IMR-90 (cell line): ENCODE data around the gene ROS1. TPM values are rescaled to one million over a fixed set of nuclear protein-coding genes. Genes with fewer than 3 reads are reported as not detected.

Source experiments
- ATAC-seq: fragments of 200-7000 bp; cut with Tn5 transposase; 2 replicates; pipeline ENCODE4 v1.9.1; 2020; ENCODE audit warnings: low read depth, mild to moderate bottlenecking, moderate library complexity
- BruUV-seq: library from RNA; stranded (reverse); fragments of 400-500 nt; replicated peaks from 2 replicates; lab custom pipeline; 2021; lab: Mats Ljungman, UMichigan
- CTCF ChIA-PET: fragments of 300-600 bp; formaldehyde crosslinking; extraction: SDS; loops from one replicate; lab custom pipeline; 2021; ENCODE audit warnings: antibody characterized with exemption; lab: Yijun Ruan, JAX
- POLR2A ChIA-PET: fragments of 300-600 bp; sonication (Branson Sonifier 250); formaldehyde crosslinking; loops from one replicate; lab custom pipeline; 2022; ENCODE audit warnings: antibody characterized with exemption; ENCODE audit not compliant: unreplicated experiment; lab: Charles Lee
- DNase-seq: peaks from one replicate; pipeline ENCODE4 v3.0.0; 2013
- H2AFZ ChIP-seq: replicated peaks from 2 replicates; pipeline ENCODE3; 2013; ENCODE audit warnings: low read length, mild to moderate bottlenecking; ENCODE audit not compliant: poor library complexity
- H2AK5ac ChIP-seq: 2 replicates; pipeline ENCODE4 v1.6.1; 2013; ENCODE audit warnings: low read depth, low read length, inconsistent platforms
- H2AK9ac ChIP-seq: replicated peaks from 2 replicates; pipeline ENCODE3; 2013; ENCODE audit warnings: mild to moderate bottlenecking, low read depth, low read length, moderate library complexity; ENCODE audit not compliant: poor library complexity
- H2BK120ac ChIP-seq: 2 replicates; pipeline ENCODE4 v1.6.1; 2013; ENCODE audit warnings: low read depth, low read length, inconsistent platforms
- H2BK15ac ChIP-seq: 3 replicates; pipeline ENCODE4 v1.6.1; 2013; ENCODE audit warnings: low read depth, low read length, inconsistent platforms
- H2BK20ac ChIP-seq: 2 replicates; pipeline ENCODE4 v1.6.1; 2013; ENCODE audit warnings: low read depth, mild to moderate bottlenecking, inconsistent platforms, low read length, moderate library complexity
- H2BK5ac ChIP-seq: 2 replicates; pipeline ENCODE4 v1.6.1; 2013; ENCODE audit warnings: mild to moderate bottlenecking, low read depth, low read length, inconsistent platforms; ENCODE audit not compliant: poor library complexity, severe bottlenecking
- H3K14ac ChIP-seq: replicated peaks from 2 replicates; pipeline ENCODE4 v1.6.1; 2013; ENCODE audit warnings: low read depth, low read length, inconsistent platforms
- H3K18ac ChIP-seq: 2 replicates; pipeline ENCODE4 v1.6.1; 2013; ENCODE audit warnings: low read depth, low read length, control low read depth
- H3K23ac ChIP-seq: 2 replicates; pipeline ENCODE4 v1.6.1; 2013; ENCODE audit warnings: low read depth, low read length, inconsistent platforms
- H3K27ac ChIP-seq: 2 replicates; pipeline ENCODE4 v1.5.1; 2013; ENCODE audit warnings: mild to moderate bottlenecking, control low read depth, low read length; ENCODE audit not compliant: insufficient read depth
- H3K27me3 ChIP-seq: 2 replicates; pipeline ENCODE4 v1.6.1; 2013; ENCODE audit warnings: low read length; ENCODE audit not compliant: control insufficient read depth, insufficient read depth
- H3K36me3 ChIP-seq: 2 replicates; pipeline ENCODE4 v1.6.1; 2013; ENCODE audit warnings: low read length, mixed read lengths; ENCODE audit not compliant: control insufficient read depth, insufficient read depth
- H3K4ac ChIP-seq: 2 replicates; pipeline ENCODE4 v1.6.1; 2013; ENCODE audit warnings: low read depth, low read length, inconsistent platforms
- H3K4me1 ChIP-seq: 2 replicates; pipeline ENCODE4 v1.6.1; 2013; ENCODE audit warnings: low read length, mixed read lengths; ENCODE audit not compliant: control insufficient read depth, insufficient read depth
- H3K4me2 ChIP-seq: 2 replicates; pipeline ENCODE4 v1.6.1; 2013; ENCODE audit warnings: low read depth, mild to moderate bottlenecking, control low read depth, low read length, moderate library complexity
- H3K4me3 ChIP-seq: 2 replicates; pipeline ENCODE4 v1.5.1; 2013; ENCODE audit warnings: low read depth, mild to moderate bottlenecking, control low read depth, low read length, moderate library complexity; ENCODE audit not compliant: insufficient read depth
- H3K56ac ChIP-seq: 2 replicates; pipeline ENCODE4 v1.6.1; 2013; ENCODE audit warnings: low read length, inconsistent platforms; ENCODE audit not compliant: insufficient read depth; ENCODE audit errors: extremely low read depth
- H3K79me1 ChIP-seq, 2 experiments: 2 replicates each; pipeline ENCODE4 v1.6.1; 2013; ENCODE audit warnings: low read length in 2 of 2, inconsistent platforms in 1 of 2, low read depth in 1 of 2
- H3K9ac ChIP-seq: 2 replicates; pipeline ENCODE4 v1.6.1; 2013; ENCODE audit warnings: low read depth, low read length, control low read depth
- H3K9me1 ChIP-seq: 2 replicates; pipeline ENCODE4 v1.6.1; 2013; ENCODE audit warnings: low read length, inconsistent platforms; ENCODE audit not compliant: insufficient read depth
- H3K9me3 ChIP-seq: 2 replicates; pipeline ENCODE4 v1.6.1; 2013; ENCODE audit warnings: low read length; ENCODE audit not compliant: control insufficient read depth, insufficient read depth
- H4K20me1 ChIP-seq: 2 replicates; pipeline ENCODE4 v1.6.1; 2013; ENCODE audit warnings: low read length, inconsistent platforms; ENCODE audit not compliant: insufficient read depth
- H4K5ac ChIP-seq: 2 replicates; pipeline ENCODE4 v1.6.1; 2013; ENCODE audit warnings: mild to moderate bottlenecking, low read depth, low read length, control low read depth
- H4K8ac ChIP-seq, 2 experiments: 2 replicates each; pipeline ENCODE4 v1.6.1; 2013; ENCODE audit warnings: low read depth in 2 of 2, low read length in 2 of 2, control low read depth in 1 of 2, inconsistent platforms in 1 of 2
- H4K91ac ChIP-seq: 2 replicates; pipeline ENCODE4 v1.6.1; 2013; ENCODE audit warnings: low read depth, low read length, inconsistent platforms; ENCODE audit not compliant: insufficient read depth
- ELK1 ChIP-seq: fragments of 150-350 bp; IDR thresholded peaks from 2 replicates; pipeline ENCODE4 v1.6.1; 2016; ENCODE audit warnings: low read depth, mild to moderate bottlenecking, low read length, moderate library complexity, borderline replicate concordance
- MAZ ChIP-seq: IDR thresholded peaks from 2 replicates; pipeline ENCODE4 v1.6.1; 2012; ENCODE audit warnings: low read depth, mild to moderate bottlenecking, low read length, improper control_type of control experiment, moderate library complexity, borderline replicate concordance
- MXI1 ChIP-seq: IDR thresholded peaks from 2 replicates; pipeline ENCODE4 v1.6.1; 2012; ENCODE audit warnings: low read depth, mild to moderate bottlenecking, low read length, moderate library complexity, borderline replicate concordance
- RCOR1 ChIP-seq: IDR thresholded peaks from 2 replicates; pipeline ENCODE4 v1.6.1; 2012; ENCODE audit warnings: mild to moderate bottlenecking, low read length, improper control_type of control experiment; ENCODE audit not compliant: insufficient replicate concordance
- USF2 ChIP-seq: fragments of 150-350 bp; IDR thresholded peaks from 2 replicates; pipeline ENCODE4 v1.6.1; 2017; ENCODE audit warnings: mild to moderate bottlenecking, antibody characterized with exemption, low read length, low read depth
- WGBS, 2 experiments: methylation state at CpG; one replicate each; pipeline versions ENCODE4 v1.1.5 to v1.1.7; 2013; ENCODE audit warnings: missing lambda C conversion rate in 2 of 2; ENCODE audit not compliant: insufficient read length in 1 of 2; ENCODE audit errors: extremely low coverage in 2 of 2; 5-methylcytosine and 5-hydroxymethylcytosine counted together
- dilution Hi-C: fragments of 300-500 bp; cut with HindIII; formaldehyde crosslinking; loops from one replicate; pipeline ENCODE4 v1.14.3; 2018; ENCODE audit warnings: low sequenced_read_pairs; ENCODE audit not compliant: unreplicated experiment
- in situ Hi-C: fragments of 300-500 bp; cut with MboI; formaldehyde crosslinking; loops from 3 replicates; pipeline ENCODE4 v1.14.3; 2019; ENCODE audit warnings: low sequenced_read_pairs, inconsistent platforms, mixed read lengths
- intact Hi-C: fragments of 100-400 bp; cut with micrococcal nuclease; formaldehyde crosslinking; loops from 2 replicates; pipeline ENCODE4 v1.10.0; 2022
- polyA plus RNA-seq, 3 experiments: library from polyadenylated mRNA; depleted of rRNA; stranded (reverse); fragments of >200 nt; gene quantifications; 2 replicates each; pipeline ENCODE4 v1.2.3, GENCODE V29; 2012; ENCODE audit warnings: low replicate concordance in 1 of 3
- total RNA-seq: library from RNA; depleted of rRNA; stranded (reverse); fragments of >200 nt; gene quantifications from 2 replicates; pipeline ENCODE4 v1.2.3, GENCODE V29; 2012

The ROS1 gene
- total and polyA plus RNA-seq, 2 of the 4 experiments (the other 2 are of a cell fraction) = under 0.01 to 0.03 TPM

GRCh38 chr6:117359581-117359980 lies 66.2 kb downstream of the ROS1 start:
- H3K18ac ChIP-seq = no peak overlapping the region
- dilution Hi-C loops = no loop called here
- BruUV-seq = no TSS peak
- 0 out of 2 replicates have a peak, but pooled peaks cover 1% of the 10 kb centered on the region for H3K27me3 ChIP-seq
- H3K4ac ChIP-seq = no peak overlapping the region
- H4K8ac ChIP-seq = no peak overlapping the region
- ChIA-PET CTCF (no interaction called here), POLR2A (interaction anchor here (0.6 kb wide), 1 partner anchor 1759 kb away, joined by 3 read pairs; no protein-coding TSS in a partner anchor)
- H3K4me2 ChIP-seq = no peak overlapping the region
- H4K20me1 ChIP-seq = no peaks in the 10 kb centered on the region
- H3K23ac ChIP-seq = no peak overlapping the region
- no peaks in the 10 kb centered on the region for H3K9me1 ChIP-seq
- no peaks in the 10 kb centered on the region for H3K79me1 ChIP-seq
- intact Hi-C loops = no loop called here
- H2AK5ac ChIP-seq = no peak overlapping the region
- no peak overlapping the region for H3K4me3 ChIP-seq
- no peak overlapping the region for H2AK9ac ChIP-seq
- no peak overlapping the region for H3K27ac ChIP-seq
- no peak overlapping the region for H2BK120ac ChIP-seq
- TF ChIP-seq USF2 (no peak), MXI1 (no peak), RCOR1 (no peak), MAZ (no peak), ELK1 (no peak)
- no CpG with 5 or more reads among the region's 5 CpGs for WGBS, 2 experiments
- DNase-seq (no peak), ATAC-seq (no peak)
- no peak overlapping the region for H2BK20ac ChIP-seq
- no peaks in the 10 kb centered on the region for H3K9me3 ChIP-seq
- no peaks in the 10 kb centered on the region for H3K36me3 ChIP-seq
- H3K14ac ChIP-seq = no peak overlapping the region
- no peak overlapping the region for H2BK5ac ChIP-seq
- in situ Hi-C loops = no loop called here
- no peak overlapping the region for H2AFZ ChIP-seq
- H2BK15ac ChIP-seq = no peak overlapping the region
- H3K56ac ChIP-seq = no peak overlapping the region
- H3K4me1 ChIP-seq = no peaks in the 10 kb centered on the region
- no peak overlapping the region for H4K5ac ChIP-seq
- H3K9ac ChIP-seq = no peak overlapping the region
- no peak overlapping the region for H4K91ac ChIP-seq
